GM12801 (cell line): ENCODE measurements around the gene SIGLEC7.

Experiments used
- TF ChIP-seq, protein P1 (sequence below): IDR thresholded peaks from one replicate; pipeline ENCODE4 v1.5.1; 2011; ENCODE audit warnings: control low read depth; ENCODE audit not compliant: insufficient read length; ENCODE audit errors: extremely low read depth

The SIGLEC7 gene

DNA sequence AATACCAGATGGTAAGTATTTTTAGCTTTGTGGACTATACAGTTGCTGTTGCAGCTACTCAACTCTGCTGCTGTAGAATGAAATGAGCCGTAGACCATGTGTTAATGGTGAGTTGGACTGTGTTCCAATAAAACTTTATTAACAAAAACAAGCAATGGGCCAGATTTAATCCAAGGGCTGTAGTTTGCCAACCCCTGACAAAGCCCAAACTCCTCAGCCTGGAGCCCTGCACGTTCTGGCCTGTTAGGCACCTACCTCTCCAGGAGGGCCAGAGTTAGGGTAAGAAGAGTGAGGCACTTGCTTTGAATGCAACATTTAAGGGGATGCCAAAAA is 46.1 kb downstream of the SIGLEC7 start:
- TF ChIP-seq, protein P1, sequence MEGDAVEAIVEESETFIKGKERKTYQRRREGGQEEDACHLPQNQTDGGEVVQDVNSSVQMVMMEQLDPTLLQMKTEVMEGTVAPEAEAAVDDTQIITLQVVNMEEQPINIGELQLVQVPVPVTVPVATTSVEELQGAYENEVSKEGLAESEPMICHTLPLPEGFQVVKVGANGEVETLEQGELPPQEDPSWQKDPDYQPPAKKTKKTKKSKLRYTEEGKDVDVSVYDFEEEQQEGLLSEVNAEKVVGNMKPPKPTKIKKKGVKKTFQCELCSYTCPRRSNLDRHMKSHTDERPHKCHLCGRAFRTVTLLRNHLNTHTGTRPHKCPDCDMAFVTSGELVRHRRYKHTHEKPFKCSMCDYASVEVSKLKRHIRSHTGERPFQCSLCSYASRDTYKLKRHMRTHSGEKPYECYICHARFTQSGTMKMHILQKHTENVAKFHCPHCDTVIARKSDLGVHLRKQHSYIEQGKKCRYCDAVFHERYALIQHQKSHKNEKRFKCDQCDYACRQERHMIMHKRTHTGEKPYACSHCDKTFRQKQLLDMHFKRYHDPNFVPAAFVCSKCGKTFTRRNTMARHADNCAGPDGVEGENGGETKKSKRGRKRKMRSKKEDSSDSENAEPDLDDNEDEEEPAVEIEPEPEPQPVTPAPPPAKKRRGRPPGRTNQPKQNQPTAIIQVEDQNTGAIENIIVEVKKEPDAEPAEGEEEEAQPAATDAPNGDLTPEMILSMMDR = no peak

DNA sequence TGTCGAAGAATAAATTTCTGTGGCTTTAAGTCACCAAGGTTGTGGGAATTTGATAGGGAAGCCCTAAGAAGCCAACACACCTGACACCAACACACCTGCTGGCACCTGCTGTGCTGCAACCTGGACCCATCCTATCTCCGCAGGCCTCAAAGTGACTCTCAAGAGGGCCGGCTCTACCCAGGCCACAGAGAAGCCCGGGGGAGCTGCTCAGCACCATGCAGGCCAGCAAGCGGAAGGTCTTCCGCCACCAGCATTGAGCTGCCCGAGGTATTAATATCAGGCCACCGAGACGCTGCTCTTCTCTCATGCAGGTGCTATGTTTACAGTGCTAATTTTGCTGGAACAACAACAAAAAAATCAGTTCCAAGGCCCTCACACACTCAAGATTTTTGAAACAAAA is 50.6 kb downstream of the SIGLEC7 start:
- TF ChIP-seq, protein P1 = no peak

DNA sequence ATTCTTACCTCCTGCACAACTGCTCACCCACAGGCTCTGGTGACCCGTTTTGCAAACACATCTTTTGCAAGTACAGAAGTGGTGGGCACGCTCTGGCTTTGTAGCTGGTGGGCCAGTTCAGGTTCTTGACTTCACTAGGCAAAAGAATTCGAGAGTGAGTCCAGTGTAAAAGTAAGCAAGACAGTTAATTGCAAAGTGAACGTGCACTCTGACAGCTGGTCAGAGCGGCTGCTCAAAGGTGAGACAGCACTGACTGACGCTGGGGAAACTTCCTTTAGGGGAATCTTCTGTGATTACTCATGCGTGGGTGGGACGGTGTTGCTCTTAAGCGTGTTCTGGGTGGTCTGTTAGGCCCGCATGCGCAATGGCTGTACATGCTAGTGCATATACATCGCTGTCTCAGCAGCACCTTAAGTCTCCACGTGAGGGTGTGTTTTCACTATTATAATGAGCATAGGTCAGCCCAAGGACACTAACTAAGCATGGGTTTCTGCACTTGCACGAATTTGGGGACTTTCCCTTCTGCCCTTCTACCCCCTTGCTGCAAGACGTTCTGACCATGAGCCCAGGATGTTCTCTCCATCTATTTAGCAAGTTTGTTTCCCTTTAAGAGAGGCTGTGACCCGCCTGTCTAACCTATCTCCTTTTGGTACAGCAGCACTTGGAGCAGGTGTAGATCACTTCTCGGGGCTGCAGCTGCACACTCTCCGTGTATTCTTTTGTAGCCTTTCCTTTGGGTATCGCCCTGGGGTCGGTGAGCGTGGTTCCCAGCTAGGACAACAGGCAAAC is 52.6 kb downstream of the SIGLEC7 start:
- TF ChIP-seq, protein P1 = no peak

DNA sequence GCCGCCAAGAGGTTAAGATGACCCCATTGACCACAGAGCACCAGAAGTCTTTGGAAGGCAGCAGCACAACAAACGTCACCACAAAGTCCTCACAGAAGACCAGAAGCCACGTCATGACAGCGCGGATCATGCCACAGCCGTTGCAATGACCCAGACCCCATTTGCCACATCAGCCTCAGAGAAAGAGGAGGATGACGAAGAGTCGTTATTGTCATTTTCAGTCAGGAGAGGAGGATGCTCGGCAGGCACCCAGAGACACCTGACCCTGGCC is 53.1 kb downstream of the SIGLEC7 start:
- TF ChIP-seq, protein P1 = no peak

DNA sequence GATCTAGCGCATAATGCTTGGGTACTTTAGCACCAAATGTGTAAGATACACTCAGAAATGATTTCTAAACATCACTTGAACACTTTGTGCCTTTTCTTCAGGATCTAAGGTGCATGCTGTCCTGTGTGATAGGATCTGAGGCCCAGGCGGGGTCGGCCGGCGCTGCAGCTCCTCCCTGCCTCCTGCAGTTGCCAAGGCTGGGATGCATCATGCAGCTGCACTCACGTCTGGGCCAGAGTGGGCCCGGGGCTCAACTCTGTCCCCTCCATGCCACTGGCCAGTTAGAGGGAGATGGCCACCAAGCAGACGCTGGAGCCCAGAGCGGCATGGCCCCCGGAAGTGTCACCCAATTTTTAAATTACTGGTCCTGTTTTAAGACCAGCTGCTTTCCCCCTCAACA is 53.5 kb downstream of the SIGLEC7 start:
- TF ChIP-seq, protein P1 = no peak

DNA sequence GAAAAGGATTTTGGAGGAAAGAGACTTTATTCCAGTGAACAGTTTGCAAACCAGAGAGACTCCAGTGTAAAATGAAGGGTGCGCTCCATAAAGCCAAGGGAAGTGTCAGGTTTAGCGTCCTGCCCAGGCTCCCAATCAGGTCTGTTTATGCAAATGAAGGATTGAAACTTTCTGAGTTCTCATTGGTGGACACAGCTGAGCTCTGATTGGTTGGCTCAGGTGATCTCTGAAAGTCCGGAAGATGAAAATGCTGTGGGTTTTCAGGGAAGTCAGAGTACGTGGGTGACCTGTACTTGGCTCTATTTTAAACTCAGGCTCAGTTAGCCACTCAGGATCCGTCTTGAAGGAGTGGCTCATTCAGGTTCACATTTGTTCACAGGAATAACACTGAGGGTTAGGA is 54.1 kb downstream of the SIGLEC7 start:
- TF ChIP-seq, protein P1 = no peak

DNA sequence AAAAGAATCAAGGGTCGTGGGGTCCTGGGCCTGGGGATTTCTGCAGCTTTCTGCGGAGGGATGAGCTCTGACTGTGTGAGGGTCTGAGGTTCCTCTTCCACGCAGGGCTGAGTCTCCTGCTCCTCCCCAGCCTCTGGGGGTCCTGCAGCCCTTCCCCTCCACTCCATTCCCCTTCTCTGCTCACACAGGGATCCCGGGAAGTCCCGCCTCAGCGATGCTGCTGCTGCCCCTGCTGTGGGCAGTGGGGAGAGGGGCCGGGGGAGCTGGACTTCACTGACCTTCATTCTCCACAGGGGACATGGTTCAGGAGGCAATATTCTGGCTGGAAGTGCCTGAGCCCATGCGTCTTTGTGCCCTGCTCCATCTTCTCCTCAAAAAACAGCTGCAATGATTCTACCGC is 56.5 kb downstream of the SIGLEC7 start:
- TF ChIP-seq, protein P1 = no peak
